ENCODE measurements around the gene CASTOR1.

GRCh38 chr22:30313527-30314363 lies 24.4 kb upstream of the CASTOR1 start:
- TF ChIP-seq POLR2A (IDR thresholded peaks at IDR 0.05) = no peak
- no peak for TF ChIP-seq CTCF (IDR thresholded peaks at IDR 0.05)
- no peak for TF ChIP-seq POLR2AphosphoS5 (IDR thresholded peaks at IDR 0.05)
- no peak for TF ChIP-seq EP300 (IDR thresholded peaks at IDR 0.05)

All from upper lobe of left lung (tissue), 4 donors.